ENCODE measurements around the gene SELENOF. TPM values are rescaled to one million over a fixed set of nuclear protein-coding genes. Genes with fewer than 3 reads are reported as not detected.
"Not testable (repeated sequence)": the region's sequence is repeated elsewhere in the genome, so short reads cannot be mapped to it uniquely, and the experiment has no call there.

Gene SELENOF
- total RNA-seq, 2 experiments from 2014 or later, result 115 to 131 TPM

DNA sequence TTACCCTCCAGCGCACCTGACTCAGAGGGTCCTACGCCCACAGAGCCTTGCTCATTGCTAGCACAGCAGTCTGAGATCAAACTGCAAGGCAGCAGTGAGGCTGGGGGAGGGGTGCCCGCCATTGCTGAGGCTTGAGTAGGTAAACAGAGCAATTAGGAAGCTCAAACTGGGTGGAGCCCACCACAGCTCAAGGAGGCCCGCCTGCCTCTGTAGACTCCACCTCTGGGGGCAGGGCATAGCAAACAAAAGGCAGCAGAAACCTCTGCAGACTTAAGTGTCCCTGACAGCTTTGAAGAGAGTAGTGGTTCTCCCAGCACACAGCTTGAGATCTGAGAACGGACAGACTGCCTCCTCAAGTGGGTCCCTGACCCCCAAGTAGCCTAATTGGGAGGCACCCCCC is 99.8 kb downstream of the SELENOF start:
- H3K4me3 Mint-ChIP-seq; H3K4me1 Mint-ChIP-seq (ENCODE audit: low read depth); intact Hi-C loops (cut with micrococcal nuclease); H3K27ac Mint-ChIP-seq; H3K36me3 Mint-ChIP-seq (ENCODE audit: low read depth); H3K27me3 Mint-ChIP-seq; H3K9me3 Mint-ChIP-seq; POLR2A ChIA-PET; DNase-seq; ATAC-seq: not testable (repeated sequence)
- CTCF ChIA-PET, result interaction anchor here (1.5 kb wide), 1 partner anchor 22 kb away, joined by 5 read pairs; no protein-coding TSS in a partner anchor

Other genes with a start within 250 kb of the SELENOF start
- 10 to 100 TPM; 46.1 to 47.3 TPM for gene SH3GLB1, start 209.6 kb downstream of the SELENOF start, total RNA-seq
- gene HS2ST1, start 509 bp upstream of the SELENOF start, total RNA-seq, result 10 to 100 TPM; 16.8 to 21.6 TPM